ENCODE results near the gene HINT3. TPM values are rescaled to one million over a fixed set of nuclear protein-coding genes. Genes with fewer than 3 reads are reported as not detected.

Gene HINT3
- total RNA-seq, 1 experiment from 2014 or later: 15.1 TPM

DNA sequence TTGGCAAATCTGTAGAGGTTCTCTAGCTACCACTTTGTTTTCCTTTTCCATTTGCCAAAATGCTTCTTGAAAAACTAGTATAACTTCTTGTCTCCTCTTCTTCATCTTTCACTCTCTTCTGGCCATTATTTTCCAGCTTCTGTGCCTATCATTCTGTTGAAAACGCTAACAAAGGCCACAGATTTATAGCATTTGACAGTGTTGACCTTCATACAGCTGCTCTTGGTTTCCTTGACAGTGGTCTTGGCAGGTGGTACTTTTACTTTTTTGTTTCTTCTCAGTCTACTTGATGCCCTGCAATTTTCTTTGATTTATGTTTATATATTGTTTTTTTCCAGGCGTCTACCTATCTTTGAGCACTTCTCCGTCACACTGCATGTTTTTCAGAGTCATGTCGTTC, 53.5 kb downstream of the HINT3 start:
- TF ChIP-seq, protein P1, sequence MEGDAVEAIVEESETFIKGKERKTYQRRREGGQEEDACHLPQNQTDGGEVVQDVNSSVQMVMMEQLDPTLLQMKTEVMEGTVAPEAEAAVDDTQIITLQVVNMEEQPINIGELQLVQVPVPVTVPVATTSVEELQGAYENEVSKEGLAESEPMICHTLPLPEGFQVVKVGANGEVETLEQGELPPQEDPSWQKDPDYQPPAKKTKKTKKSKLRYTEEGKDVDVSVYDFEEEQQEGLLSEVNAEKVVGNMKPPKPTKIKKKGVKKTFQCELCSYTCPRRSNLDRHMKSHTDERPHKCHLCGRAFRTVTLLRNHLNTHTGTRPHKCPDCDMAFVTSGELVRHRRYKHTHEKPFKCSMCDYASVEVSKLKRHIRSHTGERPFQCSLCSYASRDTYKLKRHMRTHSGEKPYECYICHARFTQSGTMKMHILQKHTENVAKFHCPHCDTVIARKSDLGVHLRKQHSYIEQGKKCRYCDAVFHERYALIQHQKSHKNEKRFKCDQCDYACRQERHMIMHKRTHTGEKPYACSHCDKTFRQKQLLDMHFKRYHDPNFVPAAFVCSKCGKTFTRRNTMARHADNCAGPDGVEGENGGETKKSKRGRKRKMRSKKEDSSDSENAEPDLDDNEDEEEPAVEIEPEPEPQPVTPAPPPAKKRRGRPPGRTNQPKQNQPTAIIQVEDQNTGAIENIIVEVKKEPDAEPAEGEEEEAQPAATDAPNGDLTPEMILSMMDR (IDR thresholded peaks at IDR 0.05; ENCODE audit: unreplicated experiment): no peak
- Mint-ChIP-seq H3K4me3 (ENCODE audit: low read depth, unreplicated experiment) (no peak overlapping the region), H3K27me3 (ENCODE audit: unreplicated experiment) (no peaks in the 10 kb centered on the region), H3K27ac (ENCODE audit: unreplicated experiment) (no peak overlapping the region), H3K9me3 (ENCODE audit: low read depth, unreplicated experiment) (no peaks in the 10 kb centered on the region), H3K36me3 (ENCODE audit: insufficient read depth, unreplicated experiment) (peaks cover 13% of the 10 kb centered on the region), H3K4me1 (ENCODE audit: low read depth, unreplicated experiment) (no peaks in the 10 kb centered on the region)
- DNase-seq: no peak
- no TSS peak for BruUV-seq (replicated peaks)
- CTCF ChIA-PET: no interaction called here
- intact Hi-C loops (cut with micrococcal nuclease; ENCODE audit: unreplicated experiment): no loop called here

GRCh38 chr6:126015863-126016262, 59.3 kb downstream of the HINT3 start:
- Mint-ChIP-seq H3K4me3 (ENCODE audit: low read depth, unreplicated experiment) (no peak overlapping the region), H3K36me3 (ENCODE audit: insufficient read depth, unreplicated experiment) (peaks cover 27% of the 10 kb centered on the region), H3K4me1 (ENCODE audit: low read depth, unreplicated experiment) (no peaks in the 10 kb centered on the region), H3K27ac (ENCODE audit: unreplicated experiment) (no peak overlapping the region), H3K9me3 (ENCODE audit: low read depth, unreplicated experiment) (no peaks in the 10 kb centered on the region), H3K27me3 (ENCODE audit: unreplicated experiment) (no peaks in the 10 kb centered on the region)
- intact Hi-C loops (cut with micrococcal nuclease; ENCODE audit: unreplicated experiment): no loop called here
- no peak for DNase-seq
- no TSS peak for BruUV-seq (replicated peaks)
- CTCF ChIA-PET: no interaction called here
- TF ChIP-seq, protein P1 (IDR thresholded peaks at IDR 0.05; ENCODE audit: unreplicated experiment): no peak

- no TSS peak for BruUV-seq (replicated peaks)
- intact Hi-C loops (cut with micrococcal nuclease; ENCODE audit: unreplicated experiment): no loop called here
- H3K36me3 Mint-ChIP-seq (ENCODE audit: insufficient read depth, unreplicated experiment): peaks cover 25% of the 10 kb centered on the region
Observed at GRCh38 chr6:126016591-126016990, 60.0 kb downstream of the HINT3 start.

DNA sequence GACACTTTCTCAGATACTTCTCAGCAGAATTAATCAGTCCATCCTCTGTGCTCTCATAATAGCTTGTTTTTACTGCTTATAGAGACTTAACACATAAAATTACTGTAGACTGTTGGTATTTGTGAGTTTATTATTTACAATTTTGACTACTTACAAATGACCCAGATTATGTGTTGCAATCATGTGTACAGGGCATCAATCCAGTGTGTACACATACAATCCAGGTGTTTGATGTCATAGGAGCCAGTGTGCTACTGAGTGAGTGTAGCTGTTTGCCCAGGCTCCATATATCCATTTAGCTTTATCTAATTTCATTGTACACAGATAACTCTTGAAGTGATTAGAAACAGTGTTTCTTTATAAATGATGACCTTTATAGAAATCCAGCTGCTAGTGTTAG, 61.1 kb downstream of the HINT3 start:
- no TSS peak for BruUV-seq (replicated peaks)
- peaks cover 21% of the 10 kb centered on the region for H3K36me3 Mint-ChIP-seq (ENCODE audit: insufficient read depth, unreplicated experiment)
- CTCF ChIA-PET: no interaction called here
- H3K9me3 Mint-ChIP-seq (ENCODE audit: low read depth, unreplicated experiment): no peaks in the 10 kb centered on the region
- TF ChIP-seq, protein P1 (IDR thresholded peaks at IDR 0.05; ENCODE audit: unreplicated experiment): no peak
- no peaks in the 10 kb centered on the region for H3K27me3 Mint-ChIP-seq (ENCODE audit: unreplicated experiment)
- no peaks in the 10 kb centered on the region for H3K4me1 Mint-ChIP-seq (ENCODE audit: low read depth, unreplicated experiment)
- no peak overlapping the region for H3K27ac Mint-ChIP-seq (ENCODE audit: unreplicated experiment)
- no peak for DNase-seq
- no peak overlapping the region for H3K4me3 Mint-ChIP-seq (ENCODE audit: low read depth, unreplicated experiment)
- intact Hi-C loops (cut with micrococcal nuclease; ENCODE audit: unreplicated experiment): no loop called here

More at GRCh38 chr6:126016591-126016990, 60.0 kb downstream of the HINT3 start:
- Mint-ChIP-seq H3K4me1 (ENCODE audit: low read depth, unreplicated experiment) (no peaks in the 10 kb centered on the region), H3K4me3 (ENCODE audit: low read depth, unreplicated experiment) (no peak overlapping the region), H3K27me3 (ENCODE audit: unreplicated experiment) (no peaks in the 10 kb centered on the region), H3K27ac (ENCODE audit: unreplicated experiment) (no peak overlapping the region), H3K9me3 (ENCODE audit: low read depth, unreplicated experiment) (no peaks in the 10 kb centered on the region)
- TF ChIP-seq, protein P1 (IDR thresholded peaks at IDR 0.05; ENCODE audit: unreplicated experiment): no peak
- no peak for DNase-seq
- CTCF ChIA-PET: no interaction called here
